Liver (tissue), 3 donors: Measurements from ENCODE around the gene RBM28.

ENCODE experiments used
- CTCF ChIP-seq: fragments of 150-350 bp; IDR thresholded peaks from 2 replicates; pipeline ENCODE4 v1.5.1; 2017; ENCODE audit warnings: improper control_type of control experiment, low read depth, low read length; ENCODE audit not compliant: missing input control
- RAD21 ChIP-seq, 2 donors: IDR thresholded peaks; 2 replicates each; pipeline ENCODE4 v1.6.1; 2016; ENCODE audit warnings: antibody characterized with exemption in 2 of 2, mild to moderate bottlenecking in 2 of 2
- donor health status: healthy.
- donor health status: healthy.

GRCh38 chr7:128278366-128278765 is 65.3 kb downstream of the RBM28 start:
- TF ChIP-seq RAD21 (IDR thresholded peaks at IDR 0.05) (no peak), CTCF (no peak)
